Adrenal gland (tissue), 12 donors: Measurements from ENCODE around the gene INSM1. TPM values are rescaled to one million over a fixed set of nuclear protein-coding genes. Genes with fewer than 3 reads are reported as not detected.

ENCODE experiments used
- DNase-seq, 7 donors: peaks; one replicate each; pipeline ENCODE4 v3.0.0-alpha.2; 2019 to 2020
- H3K27ac ChIP-seq, 5 donors: fragments of 200-600 bp; sonication (generic) in 4 of 5; 1 replicate in 3 of 5; 2 replicates in 2 of 5; pipeline versions ENCODE4 v1.5.1 to v1.8.0; 2016 to 2020; ENCODE audit warnings: mild to moderate bottlenecking in 1 of 5
- H3K27me3 ChIP-seq: fragments of 200-600 bp; 2 replicates; pipeline ENCODE4 v1.8.0; 2021
- H3K36me3 ChIP-seq, 2 donors: fragments of 200-600 bp; replicated peaks in 1 of 2; 1 replicate in 1 of 2; 2 replicates in 1 of 2; pipeline versions ENCODE4 v1.5.1 to v1.8.0; 2018 to 2022
- H3K4me1 ChIP-seq, 2 donors: fragments of 200-600 bp; replicated peaks in 1 of 2; 1 replicate in 1 of 2; 2 replicates in 1 of 2; pipeline versions ENCODE4 v1.5.1 to v1.8.0; 2018 to 2021
- H3K4me3 ChIP-seq, 4 donors: fragments of 200-600 bp; sonication (generic) in 3 of 4; one replicate each; pipeline ENCODE4 v1.5.1; 2016 to 2018
- H3K9me3 ChIP-seq, 3 donors: fragments of 200-600 bp; sonication (generic) in 1 of 3; replicated peaks in 1 of 3; 1 replicate in 2 of 3; 2 replicates in 1 of 3; pipeline versions ENCODE4 v1.5.1 to v1.8.0; 2016 to 2021
- POLR2A ChIP-seq, 2 donors: fragments of 450-650 bp; IDR thresholded peaks; one replicate each; pipeline ENCODE4 v1.6.1; 2017; ENCODE audit warnings: antibody characterized with exemption in 2 of 2, mild to moderate bottlenecking in 2 of 2, moderate library complexity in 1 of 2
- WGBS, 4 donors: extraction: QIAGEN DNeasy Blood & Tissue Kit in 2 of 4; methylation state at CpG; one replicate each; pipeline versions ENCODE4 v1.1.5 to v1.1.7; 2013 to 2017; 5-methylcytosine and 5-hydroxymethylcytosine counted together
- intact Hi-C, 2 donors: fragments of 100-400 bp; cut with DNase I; formaldehyde crosslinking; loops; one replicate each; pipeline versions ENCODE4 v1.14.1 to v1.15.0; 2022 to 2023
- polyA plus RNA-seq, 3 donors: library from polyadenylated mRNA; stranded (reverse); fragments of 200-250 nt in 2 of 3; fragments of 350-450 nt in 1 of 3; fragmentation: Illumina TruSeq in 1 of 3; extraction: RNeasy Lipid Tissue Mini Kit (QIAGEN cat#74804) in 1 of 3; gene quantifications; one replicate each; pipeline ENCODE4 v1.2.3, GENCODE V29; 2013 to 2014
- total RNA-seq, 9 donors: library from RNA; depleted of rRNA in 4 of 9; stranded (reverse); fragments of >200 nt in 4 of 9; fragments of 120-200 nt in 1 of 9; fragmentation: NEBNext Ultra II Directional in 1 of 9; extraction: Animal tissue kit (Norgen Biotek cat#: 25700) in 1 of 9; gene quantifications; one replicate each; pipeline versions ENCODE4 v1.1.0 to v1.2.4, GENCODE V29; 2013 to 2023
- TF ChIP-seq, protein P1 (sequence below), 6 experiments: fragments of 450-650 bp in 4 of 6; fragments of 200-600 bp in 2 of 6; sonication (generic) in 1 of 6; IDR thresholded peaks; 1 replicate in 5 of 6; 2 replicates in 1 of 6; pipeline versions ENCODE4 v1.5.1 to v1.8.0; 2016 to 2021; ENCODE audit warnings: antibody characterized with exemption in 6 of 6, mild to moderate bottlenecking in 2 of 6, moderate library complexity in 1 of 6
- donor health status: healthy with polysubstance abuse.
- donor health status: Bipolar disorder and iron deficiency.
- donor health status: DM: yes; HTN: yes; CAD: no.
- donor health status: DM: no; HTN: no; CAD: no.
- donor health status: DM: no; HTN: no; CAD: no.
- donor health status: DM: yes; HTN: yes; CAD: no.

Gene INSM1
- total and polyA plus RNA-seq, 12 donors, result 0.10 to 20.0 (median 7.7) TPM; not detected in 3

- intact Hi-C loops, result no loop called here
- H3K4me1 ChIP-seq, result peaks cover 0 to 5% of the 10 kb centered on the region in 2 donors
- H3K4me3 ChIP-seq, result no peak overlapping the region
- H3K9me3 ChIP-seq, result no peaks in the 10 kb centered on the region
- WGBS, 4 donors, result 72 to 74% (median 73%) methylated on average over 6 of the region's 6 CpGs
- DNase-seq, result no peak
- no peaks in the 10 kb centered on the region for H3K27me3 ChIP-seq
- H3K27ac ChIP-seq, result no peak overlapping the region
- no peaks in the 10 kb centered on the region for H3K36me3 ChIP-seq
- no peak for TF ChIP-seq POLR2A (IDR thresholded peaks at IDR 0.05)
- TF ChIP-seq, protein P1, sequence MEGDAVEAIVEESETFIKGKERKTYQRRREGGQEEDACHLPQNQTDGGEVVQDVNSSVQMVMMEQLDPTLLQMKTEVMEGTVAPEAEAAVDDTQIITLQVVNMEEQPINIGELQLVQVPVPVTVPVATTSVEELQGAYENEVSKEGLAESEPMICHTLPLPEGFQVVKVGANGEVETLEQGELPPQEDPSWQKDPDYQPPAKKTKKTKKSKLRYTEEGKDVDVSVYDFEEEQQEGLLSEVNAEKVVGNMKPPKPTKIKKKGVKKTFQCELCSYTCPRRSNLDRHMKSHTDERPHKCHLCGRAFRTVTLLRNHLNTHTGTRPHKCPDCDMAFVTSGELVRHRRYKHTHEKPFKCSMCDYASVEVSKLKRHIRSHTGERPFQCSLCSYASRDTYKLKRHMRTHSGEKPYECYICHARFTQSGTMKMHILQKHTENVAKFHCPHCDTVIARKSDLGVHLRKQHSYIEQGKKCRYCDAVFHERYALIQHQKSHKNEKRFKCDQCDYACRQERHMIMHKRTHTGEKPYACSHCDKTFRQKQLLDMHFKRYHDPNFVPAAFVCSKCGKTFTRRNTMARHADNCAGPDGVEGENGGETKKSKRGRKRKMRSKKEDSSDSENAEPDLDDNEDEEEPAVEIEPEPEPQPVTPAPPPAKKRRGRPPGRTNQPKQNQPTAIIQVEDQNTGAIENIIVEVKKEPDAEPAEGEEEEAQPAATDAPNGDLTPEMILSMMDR (IDR thresholded peaks at IDR 0.05), result no peak
Observed at GRCh38 chr20:20407891-20408805, 40.2 kb downstream of the INSM1 start.

DNA sequence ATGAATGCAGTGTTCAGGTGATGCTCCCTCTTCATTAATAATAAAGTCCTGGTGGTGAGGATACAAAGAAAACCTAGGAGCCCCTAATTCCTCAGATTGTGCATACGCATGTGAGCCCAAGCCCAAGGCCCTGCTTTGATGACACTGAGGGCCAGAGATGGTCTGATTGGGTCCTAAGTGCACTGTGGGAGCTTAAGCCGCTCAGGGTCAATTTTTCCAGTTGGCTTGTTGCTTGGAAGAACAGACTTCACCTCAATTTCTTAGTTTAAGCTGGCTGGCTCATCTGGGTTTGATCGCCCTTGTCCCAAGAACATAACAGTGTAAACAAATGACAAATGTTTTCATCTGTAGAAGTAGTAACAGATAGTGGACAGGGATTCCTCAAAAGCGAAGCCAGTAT lies 41.4 kb downstream of the INSM1 start:
- H3K27ac ChIP-seq, result no peak overlapping the region
- no peak overlapping the region for H3K4me3 ChIP-seq
- 95 to 100% (median 98%) methylated on average over 4 of the region's 4 CpGs for WGBS, 4 donors
- no peaks in the 10 kb centered on the region for H3K27me3 ChIP-seq
- H3K9me3 ChIP-seq, result no peaks in the 10 kb centered on the region
- no peaks in the 10 kb centered on the region for H3K36me3 ChIP-seq
- no peak for DNase-seq
- TF ChIP-seq POLR2A (IDR thresholded peaks at IDR 0.05), result no peak
- intact Hi-C loops, result no loop called here
- H3K4me1 ChIP-seq, result peaks cover 0 to 5% of the 10 kb centered on the region in 2 donors

- no peak overlapping the region for H3K27ac ChIP-seq
- intact Hi-C loops, result no loop called here
- no peaks in the 10 kb centered on the region for H3K27me3 ChIP-seq
- WGBS, 4 donors, result 50 to 54% (median 53%) methylated on average over 6 of the region's 6 CpGs
- TF ChIP-seq, protein P1 (IDR thresholded peaks at IDR 0.05), result no peak
- TF ChIP-seq POLR2A (IDR thresholded peaks at IDR 0.05), result no peak
- no peaks in the 10 kb centered on the region for H3K36me3 ChIP-seq
- H3K4me1 ChIP-seq, result peaks cover 0 to 5% of the 10 kb centered on the region in 2 donors
- H3K9me3 ChIP-seq, result no peaks in the 10 kb centered on the region
- peak in 6 of 7 donors; percentile 29 to 80 (median 49) for DNase-seq
- H3K4me3 ChIP-seq, result no peak overlapping the region
Observed at GRCh38 chr20:20410678-20411077, 42.8 kb downstream of the INSM1 start.

- H3K27me3 ChIP-seq, result no peaks in the 10 kb centered on the region
- 88 to 92% (median 89%) methylated on average over 12 of the region's 12 CpGs for WGBS, 4 donors
- H3K36me3 ChIP-seq, result no peaks in the 10 kb centered on the region
- no peaks in the 10 kb centered on the region for H3K9me3 ChIP-seq
- no peak overlapping the region for H3K4me3 ChIP-seq
- H3K27ac ChIP-seq, result no peak overlapping the region
- H3K4me1 ChIP-seq, result peaks cover 0 to 5% of the 10 kb centered on the region in 2 donors
- DNase-seq, result no peak
- TF ChIP-seq POLR2A (IDR thresholded peaks at IDR 0.05), result no peak
- TF ChIP-seq, protein P1 (IDR thresholded peaks at IDR 0.05), result no peak
- intact Hi-C loops, result no loop called here
Observed at GRCh38 chr20:20411402-20411801, 43.5 kb downstream of the INSM1 start.
